DMS 273 (cell line): Measurements from ENCODE around the gene SF3B3.
"Not testable (repeated sequence)": the region's sequence is repeated elsewhere in the genome, so short reads cannot be mapped to it uniquely, and the experiment has no call there.

ENCODE experiments used
- DNase-seq: peaks from one replicate; lab custom pipeline; 2025; ENCODE audit not compliant: unreplicated experiment; lab: John Stamatoyannopoulos, UW

The SF3B3 gene

GRCh38 chr16:70612931-70613330, 89.3 kb downstream of the SF3B3 start:
- no peak for DNase-seq

DNA sequence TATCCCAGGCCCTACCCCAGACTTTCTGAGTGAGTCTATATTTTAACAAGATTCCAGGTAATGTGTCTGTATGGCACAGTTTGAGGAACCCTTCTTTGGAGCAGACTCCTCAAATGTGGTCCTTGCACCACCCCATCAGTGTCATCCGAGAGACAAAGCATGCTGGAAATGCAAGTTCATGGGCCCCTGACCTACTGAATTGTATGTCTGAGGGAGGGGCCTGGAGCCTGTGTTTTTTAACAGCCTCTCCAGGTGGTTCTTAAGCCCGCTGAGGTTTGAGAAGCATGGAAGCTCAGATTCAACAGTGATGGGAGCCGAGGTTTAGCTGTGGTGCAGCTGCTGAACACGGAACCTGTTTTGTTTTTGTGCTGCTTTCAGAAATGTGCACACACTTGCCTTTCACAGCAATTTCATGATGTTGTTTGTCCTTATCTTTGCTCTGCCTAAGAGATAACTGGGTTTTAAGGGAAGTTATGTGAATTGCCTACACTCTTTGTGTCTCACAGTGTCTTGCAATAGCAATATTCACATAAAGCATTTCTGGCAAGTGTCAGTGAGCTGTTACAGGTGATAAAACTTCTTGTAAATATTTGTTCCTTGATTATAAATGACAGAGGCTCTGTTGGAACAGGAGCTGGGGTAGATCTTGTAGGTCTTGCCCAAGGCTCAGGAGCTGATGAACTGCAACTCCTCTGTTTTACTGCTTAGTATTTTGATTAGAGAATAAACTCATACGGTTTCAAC, 90.8 kb downstream of the SF3B3 start:
- DNase-seq = no peak

GRCh38 chr16:70615945-70616344, 92.3 kb downstream of the SF3B3 start:
- DNase-seq = no peak

DNA sequence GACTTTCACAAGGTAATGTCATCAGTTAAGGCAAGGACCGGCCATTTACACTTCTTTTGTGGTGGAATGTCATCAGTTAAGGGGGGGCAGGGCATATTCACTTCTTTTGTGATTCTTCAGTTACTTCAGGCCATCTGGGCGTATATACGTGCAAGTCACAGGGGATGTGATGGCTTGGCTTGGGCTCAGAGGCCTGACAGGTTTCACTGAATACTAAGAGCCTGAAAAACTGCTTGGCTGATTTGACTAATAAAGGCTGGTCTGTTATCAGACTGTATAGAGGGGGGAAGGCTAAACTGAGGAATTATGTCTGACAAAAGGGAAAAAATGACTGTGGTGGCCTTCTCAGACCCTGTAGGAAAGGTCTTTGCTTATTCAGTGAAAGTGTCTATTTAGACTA, 98.2 kb downstream of the SF3B3 start:
- DNase-seq = not testable (repeated sequence)
